Measurements from ENCODE around the gene ELSPBP1. TPM values are rescaled to one million over a fixed set of nuclear protein-coding genes. Genes with fewer than 3 reads are reported as not detected.

Gene ELSPBP1
- total RNA-seq, 1 experiment from 2014 or later, result not detected

GRCh38 chr19:48033604-48034003 is 39.2 kb downstream of the ELSPBP1 start:
- Histone ChIP-seq H3K27me3 (ENCODE audit: insufficient read depth, low read length) (no peaks in the 10 kb centered on the region; the same call in 1 of the 2 replicates), H3K23me2 (ENCODE audit: insufficient read length, low read depth, low read length, poor library complexity, severe bottlenecking) (no peaks in the 10 kb centered on the region), H2BK120ac (ENCODE audit: low read depth, low read length, poor library complexity, severe bottlenecking) (no peak overlapping the region), H3K14ac (ENCODE audit: insufficient read depth, low read length) (no peak overlapping the region), H2AFZ (ENCODE audit: low read length) (no peak overlapping the region), H2BK5ac (ENCODE audit: insufficient read length, low read length) (no peak overlapping the region), H3K9ac (ENCODE audit: extremely low read depth, insufficient read length, low read length) (no peak overlapping the region), H3K4me1 (ENCODE audit: insufficient read depth, low read length) (no peaks in the 10 kb centered on the region), H3K18ac (ENCODE audit: insufficient read length, low read depth, low read length) (no peak overlapping the region), H3K4me2 (ENCODE audit: insufficient read depth, insufficient read length, low read length) (no peak overlapping the region), H3K27ac (ENCODE audit: insufficient read length, low read depth, low read length) (no peak overlapping the region), H4K8ac (replicated peaks; ENCODE audit: insufficient read length, low read depth, low read length) (no peak overlapping the region), H3K23ac (ENCODE audit: insufficient read length, low read depth, low read length) (no peak overlapping the region), H2BK12ac (ENCODE audit: insufficient read length, low read depth, low read length) (no peak overlapping the region), H3K56ac (ENCODE audit: insufficient read length, low read depth, low read length) (no peak overlapping the region), H3T11ph (ENCODE audit: low read length) (no peak overlapping the region), H3K9me3 (ENCODE audit: control insufficient read depth, low read depth, low read length) (no peaks in the 10 kb centered on the region), H3K79me1 (ENCODE audit: insufficient read depth, low read depth, low read length, poor library complexity, severe bottlenecking) (no peaks in the 10 kb centered on the region), H4K5ac (ENCODE audit: insufficient read length, low read depth, low read length) (no peak overlapping the region), H3K4ac (ENCODE audit: low read depth, low read length) (no peak overlapping the region), H2AK5ac (ENCODE audit: insufficient read length, low read length) (no peak overlapping the region), H2BK15ac (ENCODE audit: low read depth, low read length) (no peak overlapping the region), H3K79me2 (ENCODE audit: insufficient read depth, low read length) (no peaks in the 10 kb centered on the region), H4K91ac (ENCODE audit: insufficient read length, low read depth, low read length) (no peak overlapping the region), H2BK20ac (ENCODE audit: low read depth, low read length, poor library complexity, severe bottlenecking) (no peak overlapping the region), H4K20me1 (ENCODE audit: control insufficient read depth, insufficient read depth, insufficient read length) (no peaks in the 10 kb centered on the region)
- no peak for TF ChIP-seq CTCF (conservative IDR thresholded peaks at IDR 0.05)
- Mint-ChIP-seq H3K4me1 (peaks cover 9 to 19% of the 10 kb centered on the region in 2 experiments), H3K27me3 (ENCODE audit: low read depth) (peaks cover 3% of the 10 kb centered on the region), H3K9me3 (peaks cover 8 to 9% of the 10 kb centered on the region in 2 experiments), H3K27ac (no peak overlapping the region), H3K4me3 (no peak overlapping the region), H3K36me3 (ENCODE audit: insufficient read depth in 1 of 3, low read depth in 3 of 3) (no peaks in the 10 kb centered on the region; a peak in 1 of 7 replicates)
- WGBS (ENCODE audit: extremely low coverage, insufficient read length, low lambda C conversion rate), result no CpG with 5 or more reads among the region's 5 CpGs
- DNase-seq, result no peak

Measured in H9 (cell line).